Activated T-helper 1 cell treated with Interleukin-2 at 50 U/mL for 16 hours (primary cell): ENCODE measurements around the gene TMIGD1.

Experiments
- DNase-seq: peaks from one replicate; pipeline ENCODE4 v3.0.0-alpha.2; 2020; ENCODE audit warnings: low read depth

TMIGD1 gene

DNA sequence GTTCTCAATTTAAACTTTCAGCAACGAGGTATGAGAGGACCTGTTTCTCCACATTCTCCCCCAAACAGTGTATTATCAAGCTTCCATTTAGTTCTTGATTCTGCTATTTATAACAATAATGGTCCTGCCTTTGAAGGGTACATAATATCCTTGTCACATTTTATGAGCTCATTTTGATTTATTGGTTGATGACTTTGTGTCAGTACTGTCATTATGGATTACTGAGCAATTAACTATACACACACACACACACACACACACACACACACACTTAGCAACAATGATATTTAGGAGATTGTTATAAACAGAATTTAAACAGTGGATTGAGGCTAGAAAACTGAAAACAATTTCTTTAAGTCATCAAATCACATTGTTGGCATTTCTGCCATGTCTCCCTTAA is 7.0 kb downstream of the TMIGD1 start:
- no peak for DNase-seq

DNA sequence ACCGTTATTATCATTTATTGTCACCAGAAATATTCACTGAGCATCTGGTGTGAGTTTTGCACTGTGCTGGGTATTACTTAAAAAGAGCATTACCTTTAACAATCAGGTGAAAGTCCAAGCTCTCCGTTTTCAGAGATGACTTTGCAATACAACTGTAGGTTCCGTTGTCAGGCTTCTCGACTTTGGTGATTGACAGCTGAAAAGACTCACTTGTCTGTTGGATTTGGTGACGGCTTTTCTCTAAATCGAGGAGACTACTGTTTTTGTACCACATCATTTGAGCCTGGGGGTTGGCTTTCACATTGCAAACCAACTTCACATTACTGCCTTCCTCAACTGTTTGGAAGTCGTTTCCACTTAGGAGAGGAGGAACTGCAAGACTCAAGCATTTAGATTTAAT is 9.1 kb downstream of the TMIGD1 start:
- no peak for DNase-seq

DNA sequence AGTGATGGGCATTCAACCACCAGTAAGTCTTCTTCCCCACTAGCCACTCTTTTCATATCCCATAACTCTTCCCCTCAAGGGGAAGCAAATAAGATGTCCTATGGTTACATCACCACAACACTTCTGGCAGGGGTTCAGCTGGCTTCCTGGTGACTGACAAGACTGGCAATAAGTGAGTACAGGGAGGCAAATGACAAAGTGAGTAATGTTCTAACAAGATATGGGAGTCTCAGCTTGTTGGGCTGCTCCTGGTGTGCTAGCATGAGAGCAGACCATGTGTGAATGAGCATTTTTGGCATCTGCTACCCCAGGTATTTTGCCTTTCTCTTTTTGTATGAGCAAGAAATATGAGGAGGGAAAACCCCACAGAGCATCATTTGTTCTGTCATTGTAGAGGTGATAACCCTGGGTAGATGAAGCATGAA is 9.9 kb downstream of the TMIGD1 start:
- DNase-seq: no peak

DNA sequence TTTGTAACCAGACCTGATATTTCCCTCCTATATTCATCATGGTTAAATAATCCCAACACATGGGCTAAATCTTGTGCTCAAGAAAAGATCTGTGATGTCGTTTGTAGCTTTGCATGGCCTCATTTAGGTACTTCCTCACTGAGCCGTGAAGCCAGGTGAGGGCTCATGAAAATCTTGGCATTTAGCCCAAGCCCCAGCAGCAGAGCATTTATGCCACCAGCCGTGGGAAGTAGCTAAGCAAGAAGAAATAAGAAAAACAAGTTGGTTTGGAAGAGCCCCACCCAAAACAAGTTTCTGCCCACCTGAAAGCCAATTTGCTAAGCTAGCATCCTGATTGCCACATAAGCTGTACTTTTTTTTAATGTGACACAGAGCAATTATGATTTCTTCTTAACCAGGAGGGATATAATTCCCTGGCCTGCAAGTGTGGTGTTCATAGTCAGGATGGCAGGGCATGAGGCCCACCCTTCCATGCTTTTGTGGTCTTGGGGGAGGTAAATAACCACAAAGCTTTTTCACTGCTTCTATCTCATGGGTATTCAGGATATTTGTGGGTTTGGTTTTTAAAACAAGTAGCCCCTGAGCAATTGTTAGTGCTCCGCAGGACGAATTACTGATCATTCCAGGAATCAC is 10.5 kb downstream of the TMIGD1 start:
- DNase-seq: peak; percentile 29

DNA sequence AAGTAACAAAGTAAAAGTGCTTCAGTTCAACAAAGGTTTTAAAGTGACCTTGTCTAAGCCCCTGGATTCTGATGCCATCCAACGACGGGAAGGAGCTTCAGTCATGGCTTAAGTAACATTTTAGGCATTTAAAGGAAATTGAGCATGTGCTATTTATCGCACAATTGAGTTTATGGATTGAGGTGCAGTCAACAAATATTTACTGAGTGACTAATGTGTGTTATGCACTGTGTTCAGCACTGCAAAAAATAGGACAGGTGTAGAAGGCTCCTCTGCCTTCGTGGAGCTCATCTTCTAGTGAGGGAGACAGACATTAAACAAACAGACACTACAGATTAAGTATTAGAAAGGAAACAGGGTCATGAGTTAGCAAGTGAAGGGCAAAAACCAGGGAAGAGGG is 12.5 kb downstream of the TMIGD1 start:
- no peak for DNase-seq

DNA sequence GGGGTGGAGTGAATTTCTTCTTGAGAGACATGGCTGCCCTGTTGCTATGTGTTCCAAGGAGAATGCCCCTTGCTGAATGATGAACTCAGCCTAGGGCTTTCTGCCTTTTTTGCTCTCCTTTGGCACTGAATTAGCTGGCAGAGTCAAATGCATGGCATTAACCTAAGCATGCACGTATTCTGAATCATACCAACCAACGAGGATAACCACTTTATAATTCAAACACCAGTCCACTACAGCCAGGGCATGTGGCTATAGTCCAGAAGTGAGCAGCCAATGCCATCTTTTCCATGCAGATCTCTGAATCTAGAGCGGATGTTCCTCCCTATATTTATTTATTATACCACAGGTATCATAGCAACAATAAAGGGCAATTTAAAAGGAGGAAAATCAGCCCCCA is 15.7 kb downstream of the TMIGD1 start:
- no peak for DNase-seq

DNA sequence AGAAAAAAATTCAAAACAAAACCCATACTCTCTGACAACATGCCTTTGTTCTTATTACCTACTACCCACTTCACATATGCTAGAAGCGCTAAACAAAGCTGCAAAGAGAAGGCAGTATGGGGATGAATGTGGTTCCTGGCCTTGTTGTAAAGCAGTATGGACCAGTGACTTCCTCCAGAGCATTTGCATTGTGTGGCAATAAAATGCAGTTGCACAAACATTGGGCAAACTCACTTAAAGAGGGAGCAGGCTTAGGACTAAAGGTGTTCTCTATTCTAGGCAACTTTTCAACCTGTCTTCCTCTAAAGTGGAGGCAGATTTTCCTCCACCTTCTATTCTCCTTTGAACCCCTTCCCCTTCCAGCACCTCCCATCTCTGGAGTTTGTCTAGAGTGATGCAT is 17.1 kb downstream of the TMIGD1 start:
- DNase-seq: no peak

DNA sequence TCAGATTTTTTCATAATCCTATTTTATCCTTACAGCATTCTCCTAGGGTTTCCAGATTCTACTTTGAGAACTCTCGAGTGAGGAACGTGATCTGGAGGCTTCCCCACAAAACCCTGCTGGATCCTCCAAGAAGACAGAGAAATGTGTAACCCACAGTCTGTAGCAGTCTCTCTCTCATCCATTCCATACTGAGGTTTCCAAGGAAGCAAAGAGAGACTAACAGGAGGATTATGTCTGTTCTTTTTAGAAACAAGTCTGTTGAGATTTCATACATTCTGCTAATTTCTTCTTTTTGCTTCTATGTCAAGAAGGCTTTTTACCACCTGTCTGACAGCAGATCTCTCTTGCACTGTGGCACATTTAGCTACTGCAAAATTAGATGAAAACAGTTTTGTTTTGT is 18.8 kb downstream of the TMIGD1 start:
- DNase-seq: no peak

DNA sequence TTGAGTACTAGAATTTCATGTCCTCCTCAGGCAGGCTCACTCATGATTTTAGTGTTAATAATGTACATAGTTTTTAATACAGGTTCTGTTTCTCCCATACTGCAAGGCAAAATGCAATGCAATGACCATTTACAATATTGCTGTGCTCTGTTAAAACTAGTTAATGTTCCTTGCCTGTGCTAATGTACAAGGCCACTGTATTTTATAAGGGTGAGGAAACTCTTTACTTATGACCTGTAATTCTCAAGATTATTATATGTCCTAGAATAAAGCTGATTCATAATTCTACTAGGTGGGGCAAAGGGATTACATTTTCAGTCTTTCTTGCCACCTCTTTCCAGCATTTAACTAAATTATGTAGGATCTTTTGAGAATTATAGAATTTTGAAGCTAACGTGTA is 19.4 kb downstream of the TMIGD1 start:
- DNase-seq: no peak

DNA sequence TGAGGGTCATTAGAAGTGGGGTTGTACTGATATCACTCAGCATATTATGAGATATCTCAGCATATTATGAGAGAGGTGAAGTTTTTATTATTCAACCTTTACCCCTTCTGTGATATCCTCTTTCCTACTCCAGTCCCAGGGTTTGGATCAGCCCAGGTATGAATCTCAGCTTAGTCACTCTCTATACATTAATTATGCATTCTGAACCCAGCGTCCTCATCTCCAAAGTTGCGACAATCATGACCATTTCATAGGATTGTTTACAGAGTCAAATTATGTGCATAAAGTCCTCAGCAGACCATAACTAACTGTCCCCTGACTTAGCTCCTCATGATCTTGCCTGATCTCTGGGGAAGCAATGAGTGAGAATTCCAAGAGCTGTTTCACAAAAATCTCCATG is 21.6 kb downstream of the TMIGD1 start:
- DNase-seq: no peak

DNA sequence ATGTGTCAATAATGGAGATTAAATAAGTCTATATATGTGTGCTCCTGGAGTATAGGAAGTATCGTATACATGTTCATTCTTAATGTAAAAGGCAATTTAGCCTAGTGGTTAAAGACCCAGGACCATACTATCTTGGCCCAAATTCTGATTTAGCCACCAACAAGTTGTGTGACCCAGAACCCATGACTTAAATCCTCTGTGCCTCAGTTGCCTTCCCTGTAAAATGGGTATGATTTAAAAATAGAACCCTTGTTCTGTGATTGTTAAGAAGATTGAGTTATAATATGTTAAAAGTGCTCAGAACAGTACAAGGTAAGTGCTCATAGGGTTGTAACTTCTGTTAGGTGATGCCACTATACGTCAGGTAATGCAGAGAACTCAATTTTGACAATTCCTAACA is 23.3 kb downstream of the TMIGD1 start:
- no peak for DNase-seq

DNA sequence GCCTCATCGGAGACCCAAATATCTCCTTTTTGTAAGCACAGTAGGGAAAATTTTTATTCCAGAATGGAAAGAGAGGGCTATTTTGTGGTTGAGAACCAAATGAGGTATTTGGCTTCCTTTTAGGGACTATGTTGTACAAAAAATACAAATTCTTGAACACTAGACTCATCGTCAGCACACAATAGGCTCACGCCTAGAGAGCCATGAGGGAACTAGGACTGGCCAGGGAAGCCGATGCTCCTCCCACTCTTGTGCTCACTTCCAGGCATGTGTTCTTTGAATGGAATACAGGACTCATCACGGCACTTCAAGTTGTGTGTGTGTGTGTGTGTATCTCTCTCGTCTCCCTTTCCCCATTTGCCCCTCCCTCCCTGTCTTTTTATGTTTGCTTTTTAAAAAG is 24.3 kb downstream of the TMIGD1 start:
- DNase-seq: no peak

DNA sequence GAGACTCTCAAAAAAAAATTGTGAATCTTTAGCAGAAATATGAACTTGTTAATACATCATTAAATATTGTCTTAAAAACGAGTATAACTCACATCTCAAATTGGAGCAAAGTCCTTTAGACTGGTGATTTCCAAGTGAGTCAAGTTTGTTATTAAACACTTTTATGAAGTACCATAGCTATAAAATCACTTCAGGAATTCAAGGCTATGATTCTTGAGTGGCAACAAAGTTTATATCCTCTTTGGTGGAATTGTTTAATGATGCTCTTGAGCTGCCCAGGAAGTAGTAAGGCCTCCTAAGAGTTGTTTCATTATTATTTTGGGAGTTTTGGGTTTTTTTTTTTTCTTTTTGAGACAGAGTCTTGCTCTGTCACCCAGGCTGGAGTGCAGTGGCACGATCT is 25.5 kb downstream of the TMIGD1 start:
- DNase-seq: no peak

DNA sequence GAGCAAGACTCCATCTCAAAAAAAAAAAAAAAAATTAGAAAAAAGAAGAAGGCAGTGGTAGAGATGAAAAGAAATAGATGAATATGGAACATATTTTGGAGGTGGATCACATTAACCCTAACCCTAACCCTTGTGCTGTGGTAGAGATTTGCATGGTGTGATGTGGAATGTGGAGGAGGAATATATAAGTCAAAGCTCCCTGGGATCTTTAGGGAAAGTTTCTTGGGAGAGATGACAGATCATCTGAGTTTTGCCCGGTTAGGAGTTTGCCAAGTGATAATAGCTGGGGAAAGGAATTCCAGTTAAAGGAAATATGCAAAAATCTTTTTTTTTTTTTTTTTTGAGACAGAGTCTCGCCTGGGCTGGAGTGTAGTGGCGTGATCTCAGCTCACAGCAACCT is 29.1 kb downstream of the TMIGD1 start:
- DNase-seq: no peak

DNA sequence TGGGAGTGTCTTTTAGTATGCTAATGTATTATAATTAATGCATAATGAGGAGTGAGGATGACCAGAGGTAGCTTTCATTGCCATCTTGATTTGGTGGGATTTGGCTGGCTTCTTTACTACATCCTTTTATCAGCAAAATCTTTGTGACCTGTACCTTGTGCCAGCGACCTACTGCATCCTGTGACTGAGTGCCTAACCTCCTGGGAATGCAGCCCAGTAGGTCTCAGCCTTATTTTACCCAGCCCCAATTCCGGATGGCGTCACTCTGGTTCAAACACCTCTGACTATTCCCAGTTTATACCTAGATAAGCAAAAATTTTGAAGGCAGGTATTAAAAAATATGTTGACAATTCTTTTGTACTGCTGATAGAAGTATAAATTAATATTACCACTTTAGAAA is 31.6 kb downstream of the TMIGD1 start:
- no peak for DNase-seq

DNA sequence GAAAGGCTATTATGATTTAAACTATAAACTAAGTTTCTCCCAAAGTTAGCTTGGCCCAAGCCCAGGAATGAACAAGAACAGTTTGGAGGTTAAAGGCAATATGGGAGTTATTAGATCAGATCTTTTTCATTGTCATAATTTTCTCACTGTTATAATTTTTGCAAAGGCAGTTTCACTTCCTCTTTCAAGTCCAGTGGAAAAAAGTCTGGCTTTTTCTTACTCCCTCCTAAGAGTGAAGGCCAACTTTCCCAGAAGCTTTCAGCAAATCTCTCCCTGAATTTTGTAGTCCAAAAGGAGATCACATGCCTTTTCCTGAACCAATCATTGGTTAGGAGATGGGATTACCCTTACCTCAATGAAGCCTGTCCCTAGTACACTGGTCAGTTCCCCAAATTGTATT is 33.0 kb downstream of the TMIGD1 start:
- DNase-seq: no peak

DNA sequence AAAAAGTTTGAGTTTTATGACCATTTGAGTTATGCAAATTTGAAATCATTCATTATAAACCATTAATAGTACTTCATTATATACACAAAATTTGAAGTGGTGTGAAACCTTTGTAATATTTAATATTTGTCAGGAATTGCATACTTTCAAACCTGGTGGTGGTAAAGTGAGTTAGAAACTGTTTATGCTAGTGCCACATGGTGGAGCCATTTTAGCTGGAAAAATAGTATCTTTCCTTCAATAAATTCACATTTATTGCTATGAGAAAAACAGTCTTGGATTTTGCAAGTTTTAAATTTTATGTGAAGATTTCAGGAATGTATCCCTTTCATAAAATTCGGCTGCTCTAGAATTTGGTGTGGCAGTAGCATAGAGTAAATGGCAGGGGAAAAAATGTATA is 34.9 kb downstream of the TMIGD1 start:
- no peak for DNase-seq

DNA sequence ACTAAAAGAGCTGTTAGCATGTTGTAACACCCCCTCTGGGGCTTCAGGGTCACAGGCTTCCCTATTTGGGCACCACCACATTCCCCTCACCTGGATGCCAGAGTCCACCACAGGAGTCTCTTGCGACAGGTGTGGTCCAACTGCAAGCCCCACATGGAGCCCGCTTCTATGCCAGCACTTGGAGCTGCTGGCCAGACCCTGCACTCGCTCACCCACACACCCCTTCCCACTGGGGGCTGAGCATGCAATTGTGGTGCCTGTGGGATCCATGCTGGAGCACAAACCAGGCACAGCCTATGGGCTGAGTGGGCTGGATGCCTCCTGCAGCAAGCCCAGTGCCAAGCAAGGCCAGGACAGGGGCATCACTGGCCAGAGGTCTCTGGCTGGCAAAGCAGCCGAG is 36.1 kb downstream of the TMIGD1 start:
- DNase-seq: no peak

DNA sequence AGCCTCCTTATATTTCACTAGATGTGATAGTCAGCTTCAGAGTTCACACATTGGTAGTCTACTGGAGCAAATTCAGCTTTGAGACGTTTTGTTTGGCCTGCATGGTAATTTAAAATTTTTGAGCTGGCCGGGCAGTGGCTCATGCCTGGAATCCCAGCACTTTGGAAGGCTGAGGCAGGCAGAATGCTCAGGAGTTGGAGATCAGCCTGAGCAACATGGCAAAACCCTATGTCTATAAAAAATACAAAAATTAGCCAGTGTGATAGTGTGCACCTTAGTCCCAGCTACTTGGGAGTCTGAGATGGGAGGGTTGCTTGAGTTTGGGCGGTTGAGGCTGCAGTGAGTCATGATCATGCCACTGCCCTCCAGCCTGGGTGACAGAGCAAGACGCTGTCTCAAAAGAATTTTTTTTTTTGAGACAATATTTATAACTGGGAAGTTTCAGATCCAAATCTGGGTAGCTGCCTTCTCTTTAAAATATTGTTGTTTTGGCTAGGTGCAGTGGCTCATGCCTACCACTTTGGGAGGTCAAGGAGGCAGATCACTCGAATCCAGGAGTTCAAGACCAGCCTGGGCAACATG is 37.3 kb downstream of the TMIGD1 start:
- no peak for DNase-seq

DNA sequence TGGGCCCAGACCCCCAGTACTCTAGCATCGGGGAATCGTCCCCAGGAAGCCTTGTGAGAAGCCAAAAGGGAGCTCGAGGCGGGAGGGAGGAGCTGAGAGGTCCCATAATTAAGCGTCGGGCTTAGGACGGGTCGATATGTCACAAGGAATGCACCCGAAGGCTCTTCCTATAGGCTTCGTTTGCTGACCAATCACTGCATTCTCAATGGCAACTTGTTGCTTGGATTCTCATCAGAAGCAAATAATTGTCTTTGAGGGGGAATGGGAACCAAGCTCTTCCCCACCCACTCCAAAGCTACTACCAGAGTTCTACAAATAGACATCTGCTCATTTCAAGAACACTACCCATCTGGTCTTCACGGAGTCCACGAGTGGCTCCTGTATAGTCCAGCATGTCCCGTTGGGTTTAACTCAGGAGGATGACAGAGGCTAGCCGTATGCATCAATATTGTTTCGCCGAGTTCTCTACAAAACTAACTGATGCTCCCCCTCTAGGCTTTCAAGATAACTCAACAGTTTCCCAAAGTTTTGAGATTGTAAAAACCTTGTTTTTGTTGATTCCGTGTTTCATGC is 41.5 kb downstream of the TMIGD1 start:
- DNase-seq: no peak

DNA sequence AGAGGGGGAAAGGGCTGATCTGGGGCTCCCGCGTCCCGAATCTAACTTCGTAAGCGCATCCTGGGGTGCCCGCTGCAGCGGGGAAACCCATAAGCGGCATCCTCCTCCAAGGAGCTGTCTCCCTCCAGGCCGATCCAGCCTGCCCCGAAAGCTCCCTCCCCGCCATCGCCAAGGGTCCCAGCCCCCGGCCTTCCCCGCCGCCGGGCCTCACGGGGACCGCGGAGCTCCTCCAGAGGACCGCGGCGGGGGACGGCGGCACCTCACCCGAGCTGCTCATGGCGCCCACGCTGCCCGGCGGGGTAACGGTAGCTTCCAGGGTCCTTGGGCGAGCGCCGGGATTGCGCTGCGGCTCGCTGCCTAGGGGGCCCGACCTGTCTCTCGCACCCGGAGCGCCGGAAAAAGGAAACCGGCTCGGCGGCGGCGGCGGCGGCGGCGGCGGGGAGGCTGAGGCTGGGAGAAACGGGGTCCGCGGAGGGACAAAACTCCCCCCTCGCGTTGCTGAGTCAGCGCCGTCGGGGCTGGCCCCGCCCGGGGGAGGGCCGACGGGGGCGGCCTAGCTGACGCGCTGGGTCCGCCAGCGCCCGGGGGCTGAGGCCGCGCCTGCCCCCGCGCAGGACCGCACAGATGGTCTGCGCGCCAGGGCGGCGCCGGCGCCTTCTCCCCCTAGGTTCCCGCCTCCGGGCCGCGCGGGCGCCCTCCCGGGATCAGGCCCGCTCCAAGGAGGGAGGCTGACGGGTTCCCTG is 42.1 kb downstream of the TMIGD1 start, which contains the start of gene BLMH:
Gene BLMH, minus strand, starts transcription at position 402 of the 743 bp plus-strand sequence. Its CDS starts 125 bp downstream, at position 277.
- peak; percentile 70 for DNase-seq

DNA sequence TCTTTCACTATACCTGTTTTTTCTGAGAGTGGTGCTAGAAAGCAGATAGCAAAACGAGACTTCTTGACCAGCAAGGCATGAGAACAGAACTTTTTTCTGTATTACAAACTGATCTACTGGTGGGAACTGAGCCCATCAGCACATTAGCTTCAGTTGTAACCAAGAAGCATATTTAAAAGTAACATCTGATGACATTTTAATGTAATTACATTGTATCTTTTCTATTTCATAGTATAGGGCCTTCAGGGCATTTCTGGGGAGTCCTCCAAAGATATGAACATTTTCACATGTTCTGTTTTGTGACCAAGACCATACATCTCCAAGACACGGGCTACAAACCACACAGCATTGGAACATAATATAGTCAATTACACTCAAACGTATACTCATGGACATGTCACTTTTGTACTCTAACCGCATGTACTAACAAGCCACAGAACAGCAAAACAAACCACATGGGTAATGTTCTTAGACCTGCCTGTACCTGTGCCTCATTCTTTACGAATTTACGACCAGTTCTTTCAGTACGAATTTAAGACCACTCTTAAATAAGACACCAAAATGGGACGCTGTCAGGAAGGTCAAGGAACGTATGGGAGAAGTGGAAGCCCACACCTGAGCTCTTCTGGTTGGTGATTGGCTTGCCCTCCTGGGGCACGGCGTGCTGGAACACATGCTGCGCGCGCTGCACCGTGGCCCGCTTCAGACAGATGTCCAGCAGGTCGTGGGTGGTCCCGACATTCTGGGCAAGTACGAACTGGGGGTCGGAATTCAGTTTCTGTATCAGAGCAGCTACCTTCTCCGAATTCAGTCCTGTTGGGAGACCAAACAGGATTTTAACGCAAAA is 42.9 kb downstream of the TMIGD1 start:
- DNase-seq: peak; percentile 0
